Activated CD8-positive, alpha-beta T cell treated with anti-CD3 and anti-CD28 coated beads for 36 hours (primary cell): ENCODE results near the gene NOL12. TPM values are rescaled to one million over a fixed set of nuclear protein-coding genes. Genes with fewer than 3 reads are reported as not detected.

Experiments used
- ATAC-seq: fragments of 200-7000 bp; cut with Tn5 transposase; one replicate; pipeline ENCODE4 v1.10.0; 2021; ENCODE audit warnings: mild to moderate bottlenecking, moderate library complexity
- CTCF ChIA-PET: fragments of 350-600 bp; sonication (Branson Sonifier 250); formaldehyde crosslinking; loops from one replicate; lab custom pipeline; 2021; ENCODE audit warnings: antibody characterized with exemption; lab: Charles Lee
- POLR2A ChIA-PET: fragments of 350-600 bp; sonication (Branson Sonifier 250); formaldehyde crosslinking; loops from one replicate; lab custom pipeline; 2021; ENCODE audit warnings: antibody characterized with exemption; lab: Charles Lee
- DNase-seq: peaks from one replicate; pipeline ENCODE4 v3.0.0-alpha.2; 2020
- H3K27ac Mint-ChIP-seq: one replicate; pipeline ENCODE4 v1.8.0; 2021; ENCODE audit warnings: mild to moderate bottlenecking, mixed read lengths
- H3K27me3 Mint-ChIP-seq: one replicate; pipeline ENCODE4 v1.8.0; 2021; ENCODE audit warnings: mixed read lengths
- H3K36me3 Mint-ChIP-seq: one replicate; pipeline ENCODE4 v1.8.0; 2021; ENCODE audit warnings: low read depth, mixed read lengths
- H3K4me1 Mint-ChIP-seq: one replicate; pipeline ENCODE4 v1.8.0; 2021; ENCODE audit warnings: low read depth, mixed read lengths
- H3K4me3 Mint-ChIP-seq: one replicate; pipeline ENCODE4 v1.8.0; 2021; ENCODE audit warnings: mild to moderate bottlenecking, moderate library complexity, mixed read lengths
- H3K9me3 Mint-ChIP-seq: one replicate; pipeline ENCODE4 v1.8.0; 2021; ENCODE audit warnings: mixed read lengths
- intact Hi-C: fragments of 100-400 bp; cut with micrococcal nuclease; formaldehyde crosslinking; loops from one replicate; pipeline ENCODE4 v1.10.0; 2022
- total RNA-seq, 2 experiments: library from RNA; stranded (reverse); gene quantifications; one replicate each; pipeline ENCODE4 v1.2.3, GENCODE V29; 2021
- TF ChIP-seq, protein P1 (sequence below): fragments of 200-600 bp; IDR thresholded peaks from one replicate; pipeline ENCODE4 v1.8.0; 2022; ENCODE audit warnings: antibody characterized with exemption, mild to moderate bottlenecking

Gene NOL12
- total RNA-seq, 2 experiments from 2014 or later = 36.8 to 38.8 TPM

DNA sequence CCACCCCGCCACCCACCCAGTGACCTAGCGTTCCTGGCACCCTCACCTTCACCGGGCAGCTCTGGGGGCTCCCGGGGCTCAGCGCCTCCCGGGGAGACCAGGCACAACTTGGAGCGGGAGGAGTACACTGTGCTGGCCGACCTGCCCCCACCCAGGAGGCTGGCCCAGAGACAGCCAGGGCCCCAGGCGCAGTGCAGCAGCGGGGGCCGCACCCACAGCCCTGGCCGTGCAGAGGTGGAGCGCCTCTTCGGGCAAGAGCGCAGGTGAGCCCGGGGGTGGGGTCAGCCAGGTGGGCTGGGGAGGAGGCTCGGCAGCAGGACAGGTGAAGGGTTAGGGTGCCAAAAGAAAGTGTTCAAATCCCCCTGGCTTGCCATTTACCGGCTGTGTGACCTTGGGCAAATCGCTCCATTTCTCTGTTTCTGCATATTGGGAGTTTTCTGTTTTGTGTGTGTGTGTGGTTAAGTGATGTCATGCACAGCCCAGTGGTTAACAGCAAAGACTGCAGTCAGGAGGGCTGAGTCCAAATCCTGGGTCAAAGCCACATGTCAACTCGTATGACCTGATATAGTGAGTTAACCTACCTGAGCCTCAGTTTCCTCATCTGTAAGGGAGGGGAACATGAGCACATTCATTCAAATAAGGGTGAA lies 40.2 kb downstream of the NOL12 start:
- DNase-seq = no peak
- ATAC-seq = peak; percentile 68
- Mint-ChIP-seq H3K4me1 (no peaks in the 10 kb centered on the region), H3K27me3 (no peaks in the 10 kb centered on the region), H3K4me3 (no peak overlapping the region), H3K9me3 (no peaks in the 10 kb centered on the region), H3K36me3 (no peaks in the 10 kb centered on the region), H3K27ac (no peak overlapping the region)
- intact Hi-C loops = no loop called here
- ChIA-PET POLR2A (no interaction called here), CTCF (no interaction called here)
- TF ChIP-seq, protein P1, sequence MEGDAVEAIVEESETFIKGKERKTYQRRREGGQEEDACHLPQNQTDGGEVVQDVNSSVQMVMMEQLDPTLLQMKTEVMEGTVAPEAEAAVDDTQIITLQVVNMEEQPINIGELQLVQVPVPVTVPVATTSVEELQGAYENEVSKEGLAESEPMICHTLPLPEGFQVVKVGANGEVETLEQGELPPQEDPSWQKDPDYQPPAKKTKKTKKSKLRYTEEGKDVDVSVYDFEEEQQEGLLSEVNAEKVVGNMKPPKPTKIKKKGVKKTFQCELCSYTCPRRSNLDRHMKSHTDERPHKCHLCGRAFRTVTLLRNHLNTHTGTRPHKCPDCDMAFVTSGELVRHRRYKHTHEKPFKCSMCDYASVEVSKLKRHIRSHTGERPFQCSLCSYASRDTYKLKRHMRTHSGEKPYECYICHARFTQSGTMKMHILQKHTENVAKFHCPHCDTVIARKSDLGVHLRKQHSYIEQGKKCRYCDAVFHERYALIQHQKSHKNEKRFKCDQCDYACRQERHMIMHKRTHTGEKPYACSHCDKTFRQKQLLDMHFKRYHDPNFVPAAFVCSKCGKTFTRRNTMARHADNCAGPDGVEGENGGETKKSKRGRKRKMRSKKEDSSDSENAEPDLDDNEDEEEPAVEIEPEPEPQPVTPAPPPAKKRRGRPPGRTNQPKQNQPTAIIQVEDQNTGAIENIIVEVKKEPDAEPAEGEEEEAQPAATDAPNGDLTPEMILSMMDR = no peak

DNA sequence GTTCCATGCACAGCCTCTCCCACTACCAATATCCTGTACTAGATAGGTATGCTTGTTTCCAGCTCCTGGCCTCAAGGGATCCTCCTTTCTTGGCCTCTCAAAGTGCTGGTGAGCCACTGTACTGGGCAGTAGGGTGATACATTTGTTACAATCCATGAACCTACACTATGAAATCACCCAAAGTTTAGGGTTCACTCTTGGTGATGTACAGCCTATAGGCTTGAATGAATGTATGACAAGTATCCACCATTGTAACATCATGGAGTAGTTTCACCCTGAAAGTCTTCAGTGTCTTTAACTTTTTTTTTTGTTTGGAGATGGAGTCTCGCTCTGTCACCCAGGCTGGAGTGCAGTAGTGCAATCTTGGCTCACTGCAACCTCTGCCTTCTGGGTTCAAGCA lies 42.5 kb downstream of the NOL12 start:
- no peak overlapping the region for H3K27ac Mint-ChIP-seq
- H3K36me3 Mint-ChIP-seq = no peaks in the 10 kb centered on the region
- no peak for ATAC-seq
- TF ChIP-seq, protein P1 = no peak
- ChIA-PET POLR2A (no interaction called here), CTCF (interaction anchor here (1.7 kb wide), 1 partner anchor 122 kb away, joined by 3 read pairs; no protein-coding TSS in a partner anchor)
- intact Hi-C loops = no loop called here
- H3K4me3 Mint-ChIP-seq = no peak overlapping the region
- H3K4me1 Mint-ChIP-seq = no peaks in the 10 kb centered on the region
- H3K27me3 Mint-ChIP-seq = no peaks in the 10 kb centered on the region
- DNase-seq = no peak
- H3K9me3 Mint-ChIP-seq = no peaks in the 10 kb centered on the region

DNA sequence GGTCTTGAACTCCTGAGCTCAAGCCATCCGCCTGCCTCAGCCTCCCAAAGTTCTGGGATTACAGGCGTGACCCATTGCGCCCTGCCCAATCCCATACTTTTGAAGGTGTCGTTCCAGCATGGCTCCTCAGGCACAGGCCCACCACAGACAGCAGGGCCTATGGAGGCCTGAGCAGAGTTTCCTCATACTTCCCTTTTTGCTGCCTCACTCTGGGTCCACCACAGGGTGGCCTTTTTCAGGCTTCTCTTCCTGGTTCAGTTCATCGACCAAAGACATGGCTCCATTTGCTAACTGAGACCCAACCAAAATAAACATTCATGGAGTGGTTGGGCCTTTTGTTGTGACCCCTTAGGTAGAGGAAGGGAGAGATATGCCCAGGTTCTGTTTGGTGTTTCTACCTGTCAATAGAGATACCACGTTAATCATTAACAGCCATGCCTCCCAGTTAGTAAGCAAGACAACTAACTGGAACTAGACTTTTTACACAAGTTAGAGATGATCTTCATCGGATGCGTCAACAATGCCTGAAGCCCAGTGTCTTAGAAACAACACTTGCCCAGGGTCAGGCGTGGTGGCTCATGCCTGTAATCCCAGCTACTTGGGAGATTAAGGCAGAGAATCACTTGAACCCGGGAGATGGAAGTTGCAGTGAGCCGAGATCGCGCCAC lies 45.8 kb downstream of the NOL12 start:
- Mint-ChIP-seq H3K9me3 (no peaks in the 10 kb centered on the region), H3K27ac (no peak overlapping the region), H3K4me1 (no peaks in the 10 kb centered on the region), H3K4me3 (no peak overlapping the region), H3K27me3 (no peaks in the 10 kb centered on the region), H3K36me3 (no peaks in the 10 kb centered on the region)
- DNase-seq (no peak), ATAC-seq (no peak)
- intact Hi-C loops = no loop called here
- ChIA-PET CTCF (no interaction called here), POLR2A (no interaction called here)
- TF ChIP-seq, protein P1 = no peak

DNA sequence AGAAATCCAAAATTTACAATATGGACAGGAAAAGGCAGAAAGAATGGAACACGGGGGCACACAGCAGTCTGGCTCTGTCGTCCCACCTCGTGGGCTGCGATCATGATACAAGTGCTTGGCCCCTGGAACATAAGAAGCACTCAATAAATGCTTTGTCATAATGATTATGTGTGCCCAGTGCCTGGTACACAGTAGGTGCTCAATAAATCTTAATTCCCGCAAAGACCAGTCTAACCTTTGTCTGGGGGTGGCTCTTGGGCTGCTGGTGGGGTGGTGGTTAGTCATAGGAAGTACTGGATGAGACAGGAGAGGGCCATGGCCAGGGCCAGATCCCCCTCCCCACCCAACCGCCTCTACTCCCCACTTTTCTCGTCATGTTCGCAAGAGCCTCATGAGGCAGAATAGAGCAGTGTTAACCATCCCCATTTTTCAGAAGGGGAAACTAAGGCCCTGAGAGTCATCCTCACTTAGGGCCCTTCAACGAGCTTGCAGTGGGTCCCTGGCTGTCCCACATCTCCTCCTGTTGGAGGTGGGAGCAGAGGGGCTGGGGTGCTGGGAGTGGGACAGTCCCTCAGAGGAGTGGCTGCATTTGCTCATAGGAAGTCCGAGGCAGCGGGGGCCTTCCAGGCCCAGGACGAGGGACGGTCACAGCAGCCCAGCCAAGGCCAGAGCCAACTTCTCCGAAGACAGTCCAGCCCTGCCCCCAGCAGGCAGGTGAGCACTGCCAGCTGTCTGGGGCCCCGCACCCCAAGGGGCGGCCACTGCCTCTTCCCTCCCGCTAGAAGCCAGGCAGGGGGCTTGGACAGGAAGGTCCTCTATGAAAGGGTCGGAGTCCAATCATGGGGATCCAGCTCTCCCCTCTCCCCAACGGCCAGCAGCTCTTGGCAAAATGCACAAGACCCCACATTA lies 46.8 kb downstream of the NOL12 start:
- DNase-seq (no peak), ATAC-seq (no peak)
- intact Hi-C loops = no loop called here
- ChIA-PET CTCF (no interaction called here), POLR2A (no interaction called here)
- Mint-ChIP-seq H3K4me1 (no peaks in the 10 kb centered on the region), H3K27ac (no peak overlapping the region), H3K4me3 (no peak overlapping the region), H3K27me3 (peaks cover under 1% of the 10 kb centered on the region), H3K36me3 (no peaks in the 10 kb centered on the region), H3K9me3 (no peaks in the 10 kb centered on the region)
- TF ChIP-seq, protein P1 = no peak
